Smooth muscle cell (in vitro differentiated cells): ENCODE results near the gene ENOX1. TPM values are rescaled to one million over a fixed set of nuclear protein-coding genes. Genes with fewer than 3 reads are reported as not detected.

Experiments used
- DNase-seq: peaks from one replicate; lab custom pipeline; 2025; ENCODE audit not compliant: unreplicated experiment; lab: John Stamatoyannopoulos, UW
- H2AFZ ChIP-seq: fragments of 200-600 bp; sonication (generic); 2 replicates; pipeline ENCODE4 v1.6.0; 2016; ENCODE audit warnings: antibody characterized with exemption, low read depth, mild to moderate bottlenecking
- H3F3A ChIP-seq: fragments of 200-600 bp; sonication (generic); 2 replicates; pipeline ENCODE4 v1.6.0; 2017; ENCODE audit warnings: antibody characterized with exemption, low read depth
- H3K27ac ChIP-seq: fragments of 200-600 bp; sonication (generic); 2 replicates; pipeline ENCODE4 v1.5.1; 2016; ENCODE audit warnings: low read depth, mild to moderate bottlenecking
- H3K27me3 ChIP-seq: fragments of 200-600 bp; sonication (generic); 2 replicates; pipeline ENCODE4 v1.6.1; 2016; ENCODE audit warnings: low read depth, mild to moderate bottlenecking
- H3K36me3 ChIP-seq: fragments of 200-600 bp; sonication (generic); 2 replicates; pipeline ENCODE4 v1.5.1; 2016; ENCODE audit warnings: low read depth
- H3K4me1 ChIP-seq: fragments of 200-600 bp; sonication (generic); 2 replicates; pipeline ENCODE4 v1.5.1; 2016; ENCODE audit warnings: low read depth
- H3K4me2 ChIP-seq: fragments of 200-600 bp; sonication (generic); 2 replicates; pipeline ENCODE4 v1.6.0; 2016; ENCODE audit warnings: mild to moderate bottlenecking
- H3K4me3 ChIP-seq: fragments of 200-600 bp; sonication (generic); 2 replicates; pipeline ENCODE4 v1.5.1; 2016; ENCODE audit warnings: mild to moderate bottlenecking
- H3K79me2 ChIP-seq: fragments of 200-600 bp; sonication (generic); 2 replicates; pipeline ENCODE4 v1.6.0; 2016; ENCODE audit warnings: low read depth, mild to moderate bottlenecking
- H3K9ac ChIP-seq: fragments of 200-600 bp; sonication (generic); 2 replicates; pipeline ENCODE4 v1.6.0; 2016; ENCODE audit warnings: low read depth
- H3K9me3 ChIP-seq: fragments of 200-600 bp; sonication (generic); replicated peaks from 2 replicates; pipeline ENCODE4 v1.5.1; 2016; ENCODE audit warnings: low read depth
- H4K20me1 ChIP-seq: fragments of 200-600 bp; sonication (generic); 2 replicates; pipeline ENCODE4 v1.6.0; 2016; ENCODE audit warnings: low read depth
- CTCF ChIP-seq: fragments of 200-600 bp; sonication (generic); IDR thresholded peaks from 2 replicates; pipeline ENCODE4 v1.5.1; 2017; ENCODE audit warnings: borderline replicate concordance, mild to moderate bottlenecking, antibody characterized with exemption; ENCODE audit not compliant: insufficient read depth, poor library complexity, severe bottlenecking
- WGBS: methylation state at CpG from one replicate; pipeline ENCODE4 v1.1.7; 2016; ENCODE audit warnings: low lambda C conversion rate; 5-methylcytosine and 5-hydroxymethylcytosine counted together
- polyA plus RNA-seq: library from polyadenylated mRNA; unstranded; fragments of >200 nt; fragmentation: Nextera tagmentation; extraction: Ambion mirVana; gene quantifications from 2 replicates; pipeline ENCODE4 v1.2.1, GENCODE V29; 2016
- total RNA-seq: library from RNA; depleted of rRNA; stranded (reverse); fragments of >200 nt; gene quantifications from 2 replicates; pipeline ENCODE4 v1.2.3, GENCODE V29; 2014

Gene ENOX1
- total and polyA plus RNA-seq, 2 experiments from 2014 or later = 1.9 to 2.6 TPM

DNA sequence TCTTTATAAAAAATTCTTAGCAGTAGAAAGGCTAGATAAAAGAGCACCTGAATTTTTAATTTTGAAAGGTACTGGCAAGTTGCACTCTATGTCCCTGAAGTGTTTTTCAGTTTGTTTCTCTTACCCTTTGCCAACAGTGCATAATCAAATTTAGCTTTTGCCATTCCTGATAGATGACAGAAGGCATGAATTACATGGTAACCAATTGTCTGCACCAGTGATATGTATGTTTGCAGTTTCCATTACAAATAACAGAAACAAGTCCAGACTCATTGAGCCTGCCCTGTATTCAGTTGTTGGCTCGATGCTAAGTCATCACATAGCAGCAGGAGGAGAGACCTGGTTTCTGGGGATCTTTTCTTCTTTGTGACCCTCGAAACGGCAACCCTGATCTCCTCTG is 453.6 kb downstream of the ENOX1 start:
- H3K79me2 ChIP-seq = no peaks in the 10 kb centered on the region
- H3K4me3 ChIP-seq = no peak overlapping the region
- H3K36me3 ChIP-seq = no peaks in the 10 kb centered on the region
- no peak for TF ChIP-seq CTCF
- H3K9ac ChIP-seq = no peak overlapping the region
- peaks cover 14% of the 10 kb centered on the region for H3K4me1 ChIP-seq
- H3K4me2 ChIP-seq = no peak overlapping the region
- H3K27ac ChIP-seq = no peak overlapping the region
- 87% methylated on average over 3 of the region's 3 CpGs for WGBS
- no peaks in the 10 kb centered on the region for H3K9me3 ChIP-seq
- no peaks in the 10 kb centered on the region for H3K27me3 ChIP-seq
- DNase-seq = no peak
- no peak overlapping the region for H2AFZ ChIP-seq
- H3F3A ChIP-seq = no peaks in the 10 kb centered on the region
- H4K20me1 ChIP-seq = no peaks in the 10 kb centered on the region

DNA sequence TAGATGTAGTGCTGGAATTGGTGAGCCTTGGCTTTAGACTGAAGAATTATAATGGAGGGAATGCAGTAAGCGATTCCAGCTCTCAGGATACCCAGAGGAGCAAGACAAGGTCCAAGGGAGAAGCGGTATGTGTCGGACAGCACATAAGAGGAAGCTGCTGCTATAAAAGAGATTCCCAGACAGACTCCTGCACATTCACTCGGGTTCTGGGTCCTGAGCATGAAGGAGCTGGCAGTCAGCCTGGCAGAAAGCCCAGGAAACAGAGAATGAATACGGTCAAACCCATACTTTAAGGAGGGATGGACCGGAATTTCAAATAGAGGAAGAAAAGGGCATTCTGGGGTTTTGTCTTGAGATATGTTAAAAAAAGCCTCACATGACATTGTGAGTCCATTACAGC is 455.1 kb downstream of the ENOX1 start:
- Histone ChIP-seq H3K36me3 (no peaks in the 10 kb centered on the region), H4K20me1 (no peaks in the 10 kb centered on the region), H3K27ac (no peak overlapping the region), H3K4me3 (no peak overlapping the region), H3K4me1 (peaks cover 14% of the 10 kb centered on the region), H3K9ac (no peak overlapping the region), H3K9me3 (no peaks in the 10 kb centered on the region), H3K27me3 (no peaks in the 10 kb centered on the region), H2AFZ (no peak overlapping the region), H3F3A (no peaks in the 10 kb centered on the region), H3K79me2 (no peaks in the 10 kb centered on the region), H3K4me2 (no peak overlapping the region)
- TF ChIP-seq CTCF = no peak
- no peak for DNase-seq
- WGBS = 60% methylated on average over 6 of the region's 6 CpGs

GRCh38 chr13:43329702-43330101 is 457.1 kb downstream of the ENOX1 start:
- Histone ChIP-seq H3K27me3 (no peaks in the 10 kb centered on the region), H3K36me3 (no peaks in the 10 kb centered on the region), H3K79me2 (no peaks in the 10 kb centered on the region), H4K20me1 (no peaks in the 10 kb centered on the region), H3F3A (no peaks in the 10 kb centered on the region), H3K4me1 (peaks cover 14% of the 10 kb centered on the region), H3K4me2 (no peak overlapping the region), H3K9me3 (no peaks in the 10 kb centered on the region), H2AFZ (no peak overlapping the region), H3K27ac (no peak overlapping the region), H3K4me3 (no peak overlapping the region), H3K9ac (no peak overlapping the region)
- TF ChIP-seq CTCF = no peak
- 67% methylated on average over 2 of the region's 2 CpGs for WGBS
- DNase-seq = no peak

- no peak overlapping the region for H3K4me3 ChIP-seq
- TF ChIP-seq CTCF = no peak
- H3F3A ChIP-seq = no peaks in the 10 kb centered on the region
- no peaks in the 10 kb centered on the region for H3K9me3 ChIP-seq
- no peak overlapping the region for H3K27ac ChIP-seq
- peaks cover 14% of the 10 kb centered on the region for H3K4me1 ChIP-seq
- H3K79me2 ChIP-seq = no peaks in the 10 kb centered on the region
- H2AFZ ChIP-seq = no peak overlapping the region
- H3K36me3 ChIP-seq = no peaks in the 10 kb centered on the region
- H4K20me1 ChIP-seq = no peaks in the 10 kb centered on the region
- 91% methylated on average over 1 of the region's 1 CpG for WGBS
- no peak for DNase-seq
- no peak overlapping the region for H3K9ac ChIP-seq
- no peak overlapping the region for H3K4me2 ChIP-seq
- no peaks in the 10 kb centered on the region for H3K27me3 ChIP-seq
Measured at GRCh38 chr13:43328907-43329306, 457.9 kb downstream of the ENOX1 start.
